NCI-H2196 treated with DMSO at 0.1 percent for 48 hours (cell line): ENCODE data around the gene MYMX.
"Not testable (repeated sequence)": the region's sequence is repeated elsewhere in the genome, so short reads cannot be mapped to it uniquely, and the experiment has no call there.

ENCODE experiments used
- DNase-seq: peaks from one replicate; lab custom pipeline; 2025; ENCODE audit not compliant: unreplicated experiment; lab: John Stamatoyannopoulos, UW

The MYMX gene

GRCh38 chr6:44216677-44217331 is at the start of gene MYMX:
Gene MYMX (plus strand): TSS chr6:44216926. CDS start chr6:44217472, 546 bp downstream.
- DNase-seq: no peak

GRCh38 chr6:44167567-44167966 is 49.2 kb upstream of the MYMX start:
- no peak for DNase-seq

GRCh38 chr6:44169154-44169553 is 47.6 kb upstream of the MYMX start:
- DNase-seq: no peak

GRCh38 chr6:44169886-44170570 is 46.7 kb upstream of the MYMX start:
- no peak for DNase-seq

GRCh38 chr6:44171899-44172546 is 44.7 kb upstream of the MYMX start:
- no peak for DNase-seq

- peak; percentile 18 for DNase-seq
Measured at GRCh38 chr6:44172731-44173500, 43.8 kb upstream of the MYMX start.

- DNase-seq: no peak
Measured at GRCh38 chr6:44176130-44176761, 40.5 kb upstream of the MYMX start.

- DNase-seq: no peak
Measured at GRCh38 chr6:44176762-44177509, 39.8 kb upstream of the MYMX start.

GRCh38 chr6:44177691-44178423 is 38.9 kb upstream of the MYMX start:
- no peak for DNase-seq

- no peak for DNase-seq
Measured at GRCh38 chr6:44178424-44179071, 38.2 kb upstream of the MYMX start.

- DNase-seq: no peak
Measured at GRCh38 chr6:44179072-44179536, 37.6 kb upstream of the MYMX start.

GRCh38 chr6:44179648-44180047 is 37.1 kb upstream of the MYMX start:
- DNase-seq: no peak

- no peak for DNase-seq
Measured at GRCh38 chr6:44180406-44180805, 36.3 kb upstream of the MYMX start.

GRCh38 chr6:44180886-44181285 is 35.8 kb upstream of the MYMX start:
- DNase-seq: no peak

- DNase-seq: not testable (repeated sequence)
Measured at GRCh38 chr6:44181784-44182183, 34.9 kb upstream of the MYMX start.

- DNase-seq: no peak
Measured at GRCh38 chr6:44182911-44183390, 33.8 kb upstream of the MYMX start.

GRCh38 chr6:44183783-44184182 is 32.9 kb upstream of the MYMX start:
- DNase-seq: no peak

- DNase-seq: not testable (repeated sequence)
Measured at GRCh38 chr6:44185356-44185755, 31.4 kb upstream of the MYMX start.
